Measurements from ENCODE around the gene CSRP3.

CSRP3 gene

DNA sequence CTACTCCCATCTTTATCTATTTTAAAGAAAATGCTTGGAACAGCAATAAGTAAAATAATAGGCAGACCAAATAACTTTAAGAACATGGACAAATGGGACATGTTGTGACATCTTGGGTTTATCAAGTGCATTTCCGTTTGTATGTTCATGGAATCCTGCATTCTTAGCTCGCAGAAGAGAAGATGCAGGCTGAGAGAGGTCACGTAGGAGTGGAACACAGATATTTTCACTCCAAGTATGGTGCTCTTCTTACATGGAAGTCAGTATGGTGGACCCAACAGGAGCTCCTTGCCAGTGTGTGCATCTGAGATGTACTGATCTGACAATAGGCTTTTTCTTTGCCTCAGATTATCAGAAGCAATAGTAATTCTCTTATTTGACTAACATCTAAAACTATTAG is 37.3 kb upstream of the CSRP3 start:
- no peak overlapping the region for H4K8ac ChIP-seq (ENCODE audit: low read depth, low read length)
- H4K12ac ChIP-seq (ENCODE audit: low read depth, low read length): no peak overlapping the region
- H3K9me3 ChIP-seq (ENCODE audit: insufficient read depth, low read depth, low read length): no peaks in the 10 kb centered on the region
- no peak overlapping the region for H2BK12ac ChIP-seq (ENCODE audit: low read length)
- no peak overlapping the region for H2BK5ac ChIP-seq (ENCODE audit: low read depth, low read length, poor library complexity)
- no peak for DNase-seq
- H3K4me3 ChIP-seq (ENCODE audit: low read depth, low read length): no peak overlapping the region
- no peak overlapping the region for H2BK120ac ChIP-seq (ENCODE audit: insufficient read depth, low read length, poor library complexity)
- peak overlapping the region; percentile 17 for H3K27ac ChIP-seq (ENCODE audit: low read depth, low read length)
- H3K23ac ChIP-seq (ENCODE audit: low read length): no peak overlapping the region
- peaks cover 11 to 14% of the 10 kb centered on the region in 2 experiments for H3K4me1 ChIP-seq (ENCODE audit: control insufficient read depth in 1 of 2, insufficient read depth in 2 of 2, low read length in 2 of 2)
- H3K4ac ChIP-seq (ENCODE audit: low read depth, low read length): no peak overlapping the region
- H3K4me2 ChIP-seq (ENCODE audit: low read length): no peak overlapping the region
- H3K18ac ChIP-seq (ENCODE audit: low read length): no peak overlapping the region
- peaks cover 18% of the 10 kb centered on the region for H3K79me1 ChIP-seq (ENCODE audit: low read length)
- H3K14ac ChIP-seq (ENCODE audit: low read length): no peak overlapping the region
- H2AK5ac ChIP-seq (ENCODE audit: low read length): no peak overlapping the region
- no peak overlapping the region for H2AFZ ChIP-seq (ENCODE audit: insufficient read depth, low read length, poor library complexity)
- peaks cover 14% of the 10 kb centered on the region for H3K79me2 ChIP-seq (ENCODE audit: control insufficient read depth, insufficient read depth, low read length, poor library complexity)
- no peak overlapping the region for H4K91ac ChIP-seq (ENCODE audit: low read depth, low read length)
- no peaks in the 10 kb centered on the region for H3K27me3 ChIP-seq (ENCODE audit: insufficient read depth, low read length)
- no CpG with 5 or more reads among the region's 3 CpGs for WGBS (ENCODE audit: extremely low coverage, insufficient coverage, insufficient read length)
- no peak overlapping the region for H3K9ac ChIP-seq (ENCODE audit: low read length)
- peaks cover 7 to 15% of the 10 kb centered on the region in 2 experiments for H3K36me3 ChIP-seq (ENCODE audit: control insufficient read depth in 1 of 2, insufficient read depth in 2 of 2, low read length in 2 of 2)

- H2BK12ac ChIP-seq (ENCODE audit: low read length): no peak overlapping the region
- peaks cover 10 to 18% of the 10 kb centered on the region in 2 experiments for H3K36me3 ChIP-seq (ENCODE audit: control insufficient read depth in 1 of 2, insufficient read depth in 2 of 2, low read length in 2 of 2)
- WGBS (ENCODE audit: extremely low coverage, insufficient coverage, insufficient read length): no CpG with 5 or more reads among the region's 5 CpGs
- no peak overlapping the region for H4K8ac ChIP-seq (ENCODE audit: low read depth, low read length)
- no peak overlapping the region for H2AK5ac ChIP-seq (ENCODE audit: low read length)
- H3K27ac ChIP-seq (ENCODE audit: low read depth, low read length): no peak overlapping the region
- no peak overlapping the region for H3K4me2 ChIP-seq (ENCODE audit: low read length)
- H2AFZ ChIP-seq (ENCODE audit: insufficient read depth, low read length, poor library complexity): no peak overlapping the region
- H2BK120ac ChIP-seq (ENCODE audit: insufficient read depth, low read length, poor library complexity): no peak overlapping the region
- H2BK5ac ChIP-seq (ENCODE audit: low read depth, low read length, poor library complexity): peak overlapping the region; percentile 63
- no peak overlapping the region for H3K4me3 ChIP-seq (ENCODE audit: low read depth, low read length)
- DNase-seq: no peak
- H3K9me3 ChIP-seq (ENCODE audit: insufficient read depth, low read depth, low read length): no peaks in the 10 kb centered on the region
- no peak overlapping the region for H3K9ac ChIP-seq (ENCODE audit: low read length)
- H3K23ac ChIP-seq (ENCODE audit: low read length): no peak overlapping the region
- H3K4ac ChIP-seq (ENCODE audit: low read depth, low read length): no peak overlapping the region
- H4K12ac ChIP-seq (ENCODE audit: low read depth, low read length): no peak overlapping the region
- no peak overlapping the region for H4K91ac ChIP-seq (ENCODE audit: low read depth, low read length)
- peaks cover 18% of the 10 kb centered on the region for H3K79me1 ChIP-seq (ENCODE audit: low read length)
- peaks cover 14% of the 10 kb centered on the region for H3K79me2 ChIP-seq (ENCODE audit: control insufficient read depth, insufficient read depth, low read length, poor library complexity)
- H3K4me1 ChIP-seq (ENCODE audit: control insufficient read depth in 1 of 2, insufficient read depth in 2 of 2, low read length in 2 of 2): peaks cover 4 to 12% of the 10 kb centered on the region in 2 experiments
- peak overlapping the region; percentile 50 for H3K14ac ChIP-seq (ENCODE audit: low read length)
- H3K18ac ChIP-seq (ENCODE audit: low read length): no peak overlapping the region
- H3K27me3 ChIP-seq (ENCODE audit: insufficient read depth, low read length): no peaks in the 10 kb centered on the region
These were observed 36.0 kb upstream of the CSRP3 start for GRCh38 chr11:19237813-19238212.

DNA sequence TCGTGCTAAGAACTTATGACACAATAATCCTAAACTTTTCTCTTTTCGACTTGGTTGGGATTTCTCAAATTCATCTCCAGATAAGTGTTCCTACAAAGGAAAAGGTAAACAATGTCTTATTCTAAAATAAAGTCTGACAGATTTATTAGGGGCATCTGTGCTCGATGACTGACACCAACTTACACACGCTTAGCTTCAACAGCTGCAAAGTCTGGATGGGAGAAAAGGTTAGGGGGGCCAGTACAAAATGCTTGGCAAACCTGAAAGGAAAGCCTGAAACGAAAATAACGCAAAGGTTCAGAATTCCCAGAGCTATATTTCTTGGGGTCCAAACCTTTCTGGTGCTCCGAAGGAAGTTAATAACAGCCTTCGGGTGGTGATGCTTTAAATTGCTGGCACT is 35.6 kb upstream of the CSRP3 start:
- no CpG with 5 or more reads among the region's 8 CpGs for WGBS (ENCODE audit: extremely low coverage, insufficient coverage, insufficient read length)
- Histone ChIP-seq H3K14ac (ENCODE audit: low read length) (no peak overlapping the region), H3K27me3 (ENCODE audit: insufficient read depth, low read length) (no peaks in the 10 kb centered on the region), H3K79me2 (ENCODE audit: control insufficient read depth, insufficient read depth, low read length, poor library complexity) (peaks cover 11% of the 10 kb centered on the region), H4K91ac (ENCODE audit: low read depth, low read length) (no peak overlapping the region), H3K4me3 (ENCODE audit: low read depth, low read length) (no peak overlapping the region), H4K12ac (ENCODE audit: low read depth, low read length) (no peak overlapping the region), H3K27ac (ENCODE audit: low read depth, low read length) (no peak overlapping the region), H3K4me2 (ENCODE audit: low read length) (no peak overlapping the region), H3K9me3 (ENCODE audit: insufficient read depth, low read depth, low read length) (no peaks in the 10 kb centered on the region), H2AK5ac (ENCODE audit: low read length) (no peak overlapping the region), H2AFZ (ENCODE audit: insufficient read depth, low read length, poor library complexity) (no peak overlapping the region), H2BK5ac (ENCODE audit: low read depth, low read length, poor library complexity) (no peak overlapping the region), H3K23ac (ENCODE audit: low read length) (no peak overlapping the region), H4K8ac (ENCODE audit: low read depth, low read length) (no peak overlapping the region), H3K4me1 (ENCODE audit: control insufficient read depth in 1 of 2, insufficient read depth in 2 of 2, low read length in 2 of 2) (peaks cover under 1 to 8% of the 10 kb centered on the region in 2 experiments), H3K9ac (ENCODE audit: low read length) (no peak overlapping the region), H3K79me1 (ENCODE audit: low read length) (peaks cover 15% of the 10 kb centered on the region), H3K36me3 (ENCODE audit: control insufficient read depth in 1 of 2, insufficient read depth in 2 of 2, low read length in 2 of 2) (peaks cover 10 to 18% of the 10 kb centered on the region in 2 experiments), H2BK12ac (ENCODE audit: low read length) (no peak overlapping the region), H2BK120ac (ENCODE audit: insufficient read depth, low read length, poor library complexity) (no peak overlapping the region), H3K18ac (ENCODE audit: low read length) (no peak overlapping the region), H3K4ac (ENCODE audit: low read depth, low read length) (no peak overlapping the region)
- DNase-seq: no peak

- Histone ChIP-seq H3K14ac (ENCODE audit: low read length) (no peak overlapping the region), H3K36me3 (ENCODE audit: control insufficient read depth in 1 of 2, insufficient read depth in 2 of 2, low read length in 2 of 2) (peaks cover 15 to 24% of the 10 kb centered on the region in 2 experiments), H3K79me2 (ENCODE audit: control insufficient read depth, insufficient read depth, low read length, poor library complexity) (no peaks in the 10 kb centered on the region), H3K4me1 (ENCODE audit: control insufficient read depth in 1 of 2, insufficient read depth in 2 of 2, low read length in 2 of 2) (peaks cover 0 to 2% of the 10 kb centered on the region in 2 experiments), H3K4me3 (ENCODE audit: low read depth, low read length) (no peak overlapping the region), H2AK5ac (ENCODE audit: low read length) (no peak overlapping the region), H3K23ac (ENCODE audit: low read length) (no peak overlapping the region), H2BK120ac (ENCODE audit: insufficient read depth, low read length, poor library complexity) (no peak overlapping the region), H3K9ac (ENCODE audit: low read length) (no peak overlapping the region), H3K4ac (ENCODE audit: low read depth, low read length) (no peak overlapping the region), H2BK5ac (ENCODE audit: low read depth, low read length, poor library complexity) (no peak overlapping the region), H3K27me3 (ENCODE audit: insufficient read depth, low read length) (no peaks in the 10 kb centered on the region), H3K9me3 (ENCODE audit: insufficient read depth, low read depth, low read length) (no peaks in the 10 kb centered on the region), H3K4me2 (ENCODE audit: low read length) (no peak overlapping the region), H4K8ac (ENCODE audit: low read depth, low read length) (no peak overlapping the region), H4K12ac (ENCODE audit: low read depth, low read length) (no peak overlapping the region), H2AFZ (ENCODE audit: insufficient read depth, low read length, poor library complexity) (no peak overlapping the region), H2BK12ac (ENCODE audit: low read length) (no peak overlapping the region), H3K27ac (ENCODE audit: low read depth, low read length) (no peak overlapping the region), H3K18ac (ENCODE audit: low read length) (no peak overlapping the region), H4K91ac (ENCODE audit: low read depth, low read length) (no peak overlapping the region), H3K79me1 (ENCODE audit: low read length) (peaks cover 2% of the 10 kb centered on the region)
- no peak for DNase-seq
- WGBS (ENCODE audit: extremely low coverage, insufficient coverage, insufficient read length): no CpG with 5 or more reads among the region's 5 CpGs
These were observed 32.5 kb upstream of the CSRP3 start for GRCh38 chr11:19234231-19234817.

Measured in trophoblast cell (in vitro differentiated cells and primary cell).